ENCODE results near the gene SSX3.
"Not testable (repeated sequence)": the region's sequence is repeated elsewhere in the genome, so short reads cannot be mapped to it uniquely, and the experiment has no call there.

The SSX3 gene

GRCh38 chrX:48356315-48357094, at the start of gene SSX3:
SSX3 (minus strand) TSS chrX:48356703; CDS start chrX:48355249, 1,454 bp downstream.
- not testable (repeated sequence) for DNase-seq (ENCODE audit: low read depth in 2 of 2)

- not testable (repeated sequence) for DNase-seq (ENCODE audit: low read depth in 2 of 2)
Observed at GRCh38 chrX:48397825-48398224, 41.3 kb upstream of the SSX3 start.

- DNase-seq (ENCODE audit: low read depth in 2 of 2) = not testable (repeated sequence)
Observed at GRCh38 chrX:48396931-48397330, 40.4 kb upstream of the SSX3 start.

DNA sequence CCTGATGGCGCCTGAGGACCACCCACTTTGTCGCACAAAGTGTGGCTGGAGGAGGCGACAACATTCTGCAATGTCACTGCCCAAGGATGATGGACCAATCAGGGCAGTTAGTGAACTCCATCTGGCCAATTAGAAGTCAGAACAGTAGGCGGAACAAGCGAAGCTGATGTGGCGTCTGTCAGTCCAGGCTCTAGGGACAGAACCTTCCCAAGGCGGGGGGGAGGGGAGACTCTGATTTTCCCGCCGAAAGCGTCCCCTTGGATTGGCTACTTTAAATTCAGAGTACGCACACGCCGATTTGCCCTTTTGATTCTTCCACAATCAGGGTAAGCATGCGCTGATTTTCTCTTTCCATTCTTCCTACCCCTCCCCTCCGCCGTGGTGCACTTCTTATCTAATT, 26.7 kb upstream of the SSX3 start, which contains the start of gene SSX4:
Gene SSX4 (plus strand): TSS at position 301 of the 400 bp plus-strand sequence. CDS start 515 bp downstream, outside the sequence.
- DNase-seq (ENCODE audit: low read depth in 2 of 2) = not testable (repeated sequence)

DNA sequence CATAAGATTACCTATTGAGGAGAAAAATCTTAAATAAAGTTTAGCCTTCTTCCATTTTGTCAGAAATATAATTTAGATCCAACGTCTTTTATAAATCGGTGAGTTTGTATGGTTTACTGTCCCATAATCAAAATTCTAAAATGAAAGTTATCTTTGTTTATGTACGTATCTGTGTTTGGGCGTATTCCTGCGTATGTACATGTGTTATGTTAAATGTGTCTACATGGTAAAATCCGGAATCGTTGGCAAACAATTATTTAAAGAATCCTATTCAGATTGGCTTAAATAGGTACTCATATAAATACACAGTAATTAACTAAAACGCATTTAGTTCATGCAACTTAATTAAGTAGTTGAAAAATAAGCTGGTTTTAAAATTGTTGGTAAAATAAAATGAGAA, 13.9 kb upstream of the SSX3 start:
- not testable (repeated sequence) for DNase-seq (ENCODE audit: low read depth in 2 of 2)

- not testable (repeated sequence) for DNase-seq (ENCODE audit: low read depth in 2 of 2)
Observed at GRCh38 chrX:48367717-48368408, 11.4 kb upstream of the SSX3 start.

- DNase-seq (ENCODE audit: low read depth in 2 of 2) = not testable (repeated sequence)
Observed at GRCh38 chrX:48359281-48359680, 2.8 kb upstream of the SSX3 start.

GRCh38 chrX:48357681-48358080, 1.2 kb upstream of the SSX3 start:
- DNase-seq (ENCODE audit: low read depth in 2 of 2) = no peak

DNA sequence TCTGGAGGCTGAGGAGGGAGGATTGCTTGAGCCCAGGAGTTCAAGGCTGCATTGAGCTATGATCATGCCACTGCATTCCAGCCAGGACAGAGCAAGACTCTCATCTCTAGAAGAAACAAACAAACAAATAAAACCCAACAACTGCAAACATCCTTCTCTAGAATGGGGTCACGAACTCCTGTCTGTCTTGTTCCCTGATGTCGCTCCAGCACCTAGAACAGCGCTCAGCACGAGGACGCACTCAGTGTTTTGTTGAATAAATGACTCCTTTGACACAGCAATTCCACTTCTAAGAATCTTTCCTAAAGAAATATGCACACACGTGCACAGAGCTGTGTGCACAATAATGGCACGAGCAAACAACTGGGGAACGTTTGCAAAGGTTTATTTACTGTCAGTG, 10.4 kb downstream of the SSX3 start:
- DNase-seq (ENCODE audit: low read depth in 2 of 2) = not testable (repeated sequence)

- not testable (repeated sequence) for DNase-seq (ENCODE audit: low read depth in 2 of 2)
Observed at GRCh38 chrX:48313996-48314395, 42.5 kb downstream of the SSX3 start.

DNA sequence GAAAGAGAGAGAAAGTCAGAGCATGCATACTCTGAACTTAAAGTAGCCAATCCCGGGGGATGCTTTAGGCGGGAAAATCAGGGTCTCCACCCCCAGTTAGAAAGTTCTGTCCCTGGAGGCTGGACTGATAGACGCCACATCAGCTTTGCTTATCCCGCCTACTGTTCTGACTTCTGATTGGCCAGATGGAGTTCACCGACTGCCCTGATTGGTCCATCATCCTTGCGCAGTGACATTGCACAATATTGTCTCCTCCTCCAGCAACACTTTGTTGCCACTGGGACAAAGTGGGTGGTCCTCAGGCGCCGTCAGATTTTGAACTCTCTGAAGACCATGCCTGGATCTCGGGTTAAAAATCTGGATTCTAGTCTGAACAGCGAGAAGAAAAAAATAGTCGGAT, 50.3 kb downstream of the SSX3 start:
- DNase-seq (ENCODE audit: low read depth in 2 of 2) = no peak
